Left colon (tissue), 2 donors: Measurements from ENCODE around the gene NUP93. TPM values are rescaled to one million over a fixed set of nuclear protein-coding genes. Genes with fewer than 3 reads are reported as not detected.
A peak's percentile ranks its signal among the peaks of the same experiment; 100 is the strongest.
"Not testable (repeated sequence)": the region's sequence is repeated elsewhere in the genome, so short reads cannot be mapped to it uniquely, and the experiment has no call there.

Experiments
- ATAC-seq: fragments of 200-7000 bp; cut with Tn5 transposase; one replicate; pipeline ENCODE4 v1.9.1; 2020; ENCODE audit warnings: mild to moderate bottlenecking, moderate library complexity
- DNase-seq, 2 donors: peaks; one replicate each; pipeline ENCODE4 v3.0.0-alpha.2; 2020
- intact Hi-C, 2 donors: fragments of 100-400 bp; cut with DNase I in 1 of 2; cut with micrococcal nuclease in 1 of 2; formaldehyde crosslinking; loops; one replicate each; pipeline versions ENCODE4 v1.11.2 to v1.14.0; 2022; cut with DNase I, micrococcal nuclease
- total RNA-seq, 2 donors: library from RNA; stranded (reverse); fragmentation: NEBNext Ultra II Directional; extraction: Animal tissue kit (Norgen Biotek cat#: 25700); gene quantifications; one replicate each; pipeline ENCODE4 v1.2.1, GENCODE V29; 2021
- donor health status: DM: no; HTN: no; CAD: no.
- donor health status: DM: yes; HTN: yes; CAD: no.

NUP93 gene
- total RNA-seq, 2 donors from 2014 or later: 34.1 to 52.7 TPM

- DNase-seq: no peak
- ATAC-seq: no peak
- intact Hi-C loops: no loop called here
Measured at GRCh38 chr16:56855201-56855600, 125.3 kb downstream of the NUP93 start.

- DNase-seq (no peak), ATAC-seq (no peak)
- intact Hi-C loops: no loop called here
Measured at GRCh38 chr16:56855946-56856345, 126.0 kb downstream of the NUP93 start.

DNA sequence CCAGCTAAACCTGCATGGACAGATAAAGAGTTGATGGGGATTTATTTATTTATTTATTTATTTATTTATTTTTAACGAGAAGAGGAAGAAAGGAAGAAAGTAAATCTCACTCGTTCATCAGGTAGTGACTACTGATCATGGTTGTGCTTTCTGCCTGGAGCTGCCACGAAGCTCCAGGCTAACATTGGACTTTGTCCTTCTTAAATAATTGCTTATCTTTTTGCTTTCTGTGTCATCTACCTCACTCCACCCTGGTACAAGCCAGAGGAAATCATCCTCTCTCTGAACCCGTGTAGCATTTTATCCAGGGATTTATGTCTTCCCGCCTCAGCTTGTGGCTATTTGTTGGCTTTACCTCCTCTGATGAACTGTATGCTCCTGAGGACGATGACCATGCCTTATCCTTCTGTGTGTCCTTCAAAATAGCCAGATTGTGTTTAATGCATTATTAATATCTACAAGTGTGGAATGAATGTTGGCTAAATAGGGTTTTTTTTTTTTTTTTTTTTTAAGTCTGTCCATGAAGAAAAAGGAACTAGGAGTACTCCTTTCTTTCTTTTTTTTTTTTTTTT lies 127.0 kb downstream of the NUP93 start:
- peak; percentile 53 for ATAC-seq
- intact Hi-C loops: no loop called here
- no peak for DNase-seq

- DNase-seq: peak in 1 of 2 donors; percentile 37
Measured at GRCh38 chr16:56858374-56858773, 128.4 kb downstream of the NUP93 start.

DNA sequence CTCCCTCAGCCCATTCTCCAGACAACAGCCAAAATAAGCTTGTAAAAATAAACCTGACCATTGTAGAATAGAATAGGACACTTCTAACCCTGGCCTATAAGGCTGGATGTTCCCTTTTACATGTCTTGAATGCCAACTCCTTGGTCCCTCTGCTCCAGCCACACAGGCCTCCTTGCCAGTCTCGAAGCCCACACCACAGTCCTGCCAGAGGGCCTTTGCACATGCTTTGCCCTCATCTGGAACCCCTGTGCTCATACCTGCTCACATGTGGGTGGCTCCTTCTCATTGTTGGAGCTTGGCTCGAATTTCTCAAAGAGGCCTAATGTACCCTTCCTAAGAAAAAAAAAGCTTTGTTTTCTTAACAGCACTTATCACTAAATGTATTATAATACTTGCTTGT lies 129.7 kb downstream of the NUP93 start:
- ATAC-seq (no peak), DNase-seq (no peak)
- intact Hi-C loops: loop anchor here (10.0 kb wide), 2 partner anchors 85 to 185 kb away; no protein-coding TSS in a partner anchor

More at GRCh38 chr16:56858374-56858773, 128.4 kb downstream of the NUP93 start:
- no peak for ATAC-seq
- intact Hi-C loops: no loop called here

- DNase-seq: no peak
Measured at GRCh38 chr16:56860226-56861020, 130.5 kb downstream of the NUP93 start.

DNA sequence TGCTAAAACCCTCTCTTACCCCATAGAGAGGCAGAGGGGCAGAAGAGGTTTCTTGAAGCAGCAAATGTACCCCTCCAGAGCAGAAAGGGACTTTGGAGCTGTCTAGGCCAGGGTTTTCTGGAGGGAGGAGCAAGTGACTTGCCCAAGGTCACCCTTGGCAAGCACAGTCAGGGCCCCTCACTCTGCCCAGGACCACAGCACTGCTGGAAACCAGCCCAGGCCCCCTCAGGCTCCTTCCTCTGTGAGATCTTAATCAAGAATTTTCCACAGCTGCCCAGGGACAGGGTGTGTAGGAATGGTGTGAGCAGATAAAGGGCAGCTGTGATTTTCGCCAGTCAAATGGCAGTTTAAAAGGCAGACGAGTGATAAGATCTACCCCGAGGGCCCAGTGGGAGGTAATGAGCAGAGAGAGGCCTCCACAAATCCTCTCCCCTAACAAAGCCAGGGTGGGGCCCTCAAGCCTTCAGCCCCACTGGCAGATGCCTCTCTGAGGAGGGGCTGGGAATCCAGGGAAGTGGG lies 131.2 kb downstream of the NUP93 start:
- DNase-seq: no peak
- no peak for ATAC-seq
- intact Hi-C loops: loop anchor here (10.0 kb wide), 2 partner anchors 84 to 184 kb away; no protein-coding TSS in a partner anchor

More at GRCh38 chr16:56860226-56861020, 130.5 kb downstream of the NUP93 start:
- no peak for ATAC-seq
- intact Hi-C loops: loop anchor here (10.0 kb wide), 2 partner anchors 84 to 184 kb away; no protein-coding TSS in a partner anchor

- DNase-seq (no peak), ATAC-seq (no peak)
- intact Hi-C loops: loop anchor here (10.0 kb wide), 2 partner anchors 83 to 183 kb away; no protein-coding TSS in a partner anchor
Measured at GRCh38 chr16:56861756-56862155, 131.8 kb downstream of the NUP93 start.

GRCh38 chr16:56862776-56863175 lies 132.8 kb downstream of the NUP93 start:
- ATAC-seq (no peak), DNase-seq (no peak)
- intact Hi-C loops: loop anchor here (10.0 kb wide), 2 partner anchors 82 to 182 kb away; no protein-coding TSS in a partner anchor

- DNase-seq (no peak), ATAC-seq (no peak)
- intact Hi-C loops: loop anchor here (5.0 to 10.0 kb wide), 3 partner anchors 80 to 180 kb away; no protein-coding TSS in a partner anchor
Measured at GRCh38 chr16:56864960-56865359, 135.0 kb downstream of the NUP93 start, which contains the start of gene SLC12A3. Gene SLC12A3 (plus strand): TSS chr16:56865207. CDS start chr16:56865236, 29 bp downstream.

- ATAC-seq (no peak), DNase-seq (no peak)
- intact Hi-C loops: loop anchor here (5.0 to 10.0 kb wide), 3 partner anchors 79 to 179 kb away; no protein-coding TSS in a partner anchor
Measured at GRCh38 chr16:56865394-56866062, 135.6 kb downstream of the NUP93 start.

DNA sequence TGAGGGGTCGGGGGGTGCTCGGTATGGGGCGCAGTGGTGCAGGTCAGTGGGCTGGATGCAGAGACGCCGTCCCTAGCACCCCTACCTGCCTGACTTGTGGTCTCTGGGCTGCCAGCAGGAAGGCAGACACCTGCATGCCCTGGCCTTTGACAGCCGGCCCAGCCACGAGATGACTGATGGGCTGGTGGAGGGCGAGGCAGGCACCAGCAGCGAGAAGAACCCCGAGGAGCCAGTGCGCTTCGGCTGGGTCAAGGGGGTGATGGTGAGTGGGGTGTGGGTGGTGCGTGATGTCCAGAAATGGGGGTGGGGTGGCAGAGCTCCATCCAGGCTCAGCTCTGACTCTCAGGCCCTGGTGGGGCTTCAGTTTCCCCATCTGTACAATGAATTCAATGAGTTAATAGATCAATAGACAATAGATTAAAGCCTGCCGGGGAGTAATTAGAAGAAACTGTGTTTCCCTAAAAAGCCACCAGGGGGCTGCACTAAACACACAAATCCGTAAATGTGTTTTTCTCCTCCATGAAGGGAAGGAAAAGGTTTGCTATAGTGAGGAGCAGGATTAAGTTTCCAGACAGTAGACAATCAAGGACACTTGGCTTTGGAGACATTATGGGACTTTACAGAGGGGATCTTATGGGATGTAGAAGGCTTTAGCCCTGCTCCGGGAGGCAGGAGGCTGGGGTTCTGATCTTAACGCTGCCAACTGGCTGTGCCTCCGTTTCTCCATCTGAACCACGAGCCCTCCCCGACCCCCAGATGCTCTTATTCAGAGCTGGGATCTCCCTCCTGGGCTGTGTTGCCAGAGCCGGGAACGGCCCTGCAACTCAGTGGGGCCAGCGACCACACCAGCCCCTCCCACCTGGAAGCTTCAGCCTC lies 137.3 kb downstream of the NUP93 start:
- intact Hi-C loops: loop anchor here (5.0 to 10.0 kb wide), 3 partner anchors 78 to 178 kb away; no protein-coding TSS in a partner anchor
- DNase-seq: peak in 1 of 2 donors; percentile 41
- peak; percentile 51 for ATAC-seq

DNA sequence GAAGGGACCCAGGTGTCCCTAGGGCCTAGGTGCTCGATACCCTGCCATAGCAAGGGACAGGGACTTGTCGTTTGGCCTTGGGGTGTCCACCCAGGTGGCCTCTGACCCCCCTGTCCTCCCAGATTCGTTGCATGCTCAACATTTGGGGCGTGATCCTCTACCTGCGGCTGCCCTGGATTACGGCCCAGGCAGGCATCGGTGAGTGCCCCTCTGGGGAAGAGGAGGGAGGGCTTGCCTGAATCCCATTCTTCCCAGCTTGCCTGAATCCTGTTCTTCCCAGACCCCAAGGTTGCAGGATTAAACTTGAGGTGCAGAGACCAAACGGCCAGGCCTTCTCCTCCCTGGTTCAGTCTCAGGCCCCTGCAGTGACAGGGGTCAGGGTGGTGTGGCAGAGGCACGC lies 138.2 kb downstream of the NUP93 start:
- no peak for ATAC-seq
- intact Hi-C loops: loop anchor here (5.0 to 10.0 kb wide), 3 partner anchors 77 to 177 kb away; no protein-coding TSS in a partner anchor
- DNase-seq: no peak

- intact Hi-C loops: loop anchor here (5.0 to 10.0 kb wide), 3 partner anchors 76 to 176 kb away; no protein-coding TSS in a partner anchor
- ATAC-seq, DNase-seq: not testable (repeated sequence)
Measured at GRCh38 chr16:56868766-56869165, 138.8 kb downstream of the NUP93 start.

- DNase-seq (peak in 1 of 2 donors; percentile 39), ATAC-seq (peak; percentile 44)
- intact Hi-C loops: loop anchor here (5.0 to 10.0 kb wide), 3 partner anchors 75 to 175 kb away; no protein-coding TSS in a partner anchor
Measured at GRCh38 chr16:56869513-56870275, 139.8 kb downstream of the NUP93 start.

GRCh38 chr16:56870276-56870888 lies 140.5 kb downstream of the NUP93 start:
- ATAC-seq (no peak), DNase-seq (no peak)
- intact Hi-C loops: no loop called here
